ENCODE measurements around the gene CACNA1S. TPM values are rescaled to one million over a fixed set of nuclear protein-coding genes. Genes with fewer than 3 reads are reported as not detected.
A peak's percentile ranks its signal among the peaks of the same experiment; 100 is the strongest.

Gene CACNA1S
- polyA plus RNA-seq, 1 donor, result 56.1 TPM

- DNase-seq (ENCODE audit: low read depth), result no peak
Measured at GRCh38 chr1:201034671-201035070, 77.6 kb downstream of the CACNA1S start.

GRCh38 chr1:201032408-201032807 is 79.8 kb downstream of the CACNA1S start:
- no peak for DNase-seq (ENCODE audit: low read depth)

DNA sequence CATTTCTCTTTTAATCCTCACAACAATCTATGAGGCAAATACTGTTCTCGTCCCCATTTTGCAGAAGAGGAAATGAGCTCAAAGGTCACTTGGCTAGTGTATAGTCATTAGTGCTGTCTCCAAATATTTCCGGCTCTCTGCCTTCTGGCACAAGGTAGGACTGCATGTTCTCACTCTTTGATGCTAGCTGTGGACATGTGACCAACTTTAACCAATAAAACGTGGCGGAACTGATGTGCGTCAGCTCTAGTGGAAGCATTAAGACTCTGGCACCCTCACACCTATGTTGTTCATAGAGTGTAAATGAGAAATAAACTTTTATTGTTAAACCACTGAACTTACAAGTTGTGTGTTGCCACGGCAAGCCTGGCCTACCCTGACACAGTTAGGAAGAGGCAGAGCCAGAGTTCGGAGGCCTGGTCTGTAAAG is 83.8 kb downstream of the CACNA1S start:
- no peak for DNase-seq (ENCODE audit: low read depth)

DNA sequence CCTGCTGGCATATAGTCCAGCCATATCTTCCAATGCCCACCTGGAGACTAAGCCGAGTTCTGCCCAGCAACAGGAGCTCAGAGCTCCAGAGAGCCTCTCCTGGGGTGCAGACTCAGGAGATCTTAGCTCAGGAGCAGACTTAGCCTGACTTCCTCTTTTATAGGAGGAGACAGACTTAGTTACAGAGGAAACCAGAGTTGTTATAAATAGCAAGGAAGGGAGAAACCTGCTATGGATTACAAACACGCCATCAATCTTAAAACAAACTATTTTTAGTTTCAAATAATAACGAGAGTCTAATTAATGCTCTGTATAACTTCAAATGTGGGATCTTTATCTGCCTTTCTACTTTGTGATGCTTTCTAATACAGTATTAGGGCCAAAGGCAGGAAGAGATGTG is 85.4 kb downstream of the CACNA1S start:
- no peak for DNase-seq (ENCODE audit: low read depth)

GRCh38 chr1:201026234-201026633 is 86.0 kb downstream of the CACNA1S start:
- DNase-seq (ENCODE audit: low read depth), result no peak

DNA sequence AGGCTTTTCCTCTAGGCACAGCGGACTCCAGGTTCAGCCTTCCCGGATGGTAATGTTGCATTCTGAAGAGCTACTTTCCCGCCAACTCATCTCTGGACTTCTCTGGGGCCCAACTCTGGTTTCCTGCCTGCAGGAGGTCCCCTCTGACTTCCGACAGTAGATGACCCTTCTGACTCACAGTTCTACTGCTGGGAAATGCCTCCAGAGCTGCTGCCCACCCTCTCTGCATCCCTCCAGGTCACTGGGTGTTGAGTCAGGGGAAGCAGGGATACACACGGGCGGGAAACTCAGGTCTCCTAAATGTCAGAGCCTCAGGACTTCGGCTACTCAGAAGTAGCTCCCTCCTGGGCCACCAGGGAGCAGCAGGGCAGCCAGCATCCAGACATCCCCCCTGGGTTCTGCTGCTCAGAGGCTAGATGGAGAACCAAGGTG is 86.6 kb downstream of the CACNA1S start:
- no peak for DNase-seq (ENCODE audit: low read depth)

- no peak for DNase-seq (ENCODE audit: low read depth)
Measured at GRCh38 chr1:201024625-201024998, 87.6 kb downstream of the CACNA1S start.

- no peak for DNase-seq (ENCODE audit: low read depth)
Measured at GRCh38 chr1:201023920-201024624, 88.2 kb downstream of the CACNA1S start.

GRCh38 chr1:201023517-201023902 is 88.7 kb downstream of the CACNA1S start, which contains the start of gene KIF21B:
Gene KIF21B (minus strand): TSS chr1:201023714. CDS start chr1:201023383, 331 bp downstream.
- DNase-seq (ENCODE audit: low read depth), result peak; percentile 22

DNA sequence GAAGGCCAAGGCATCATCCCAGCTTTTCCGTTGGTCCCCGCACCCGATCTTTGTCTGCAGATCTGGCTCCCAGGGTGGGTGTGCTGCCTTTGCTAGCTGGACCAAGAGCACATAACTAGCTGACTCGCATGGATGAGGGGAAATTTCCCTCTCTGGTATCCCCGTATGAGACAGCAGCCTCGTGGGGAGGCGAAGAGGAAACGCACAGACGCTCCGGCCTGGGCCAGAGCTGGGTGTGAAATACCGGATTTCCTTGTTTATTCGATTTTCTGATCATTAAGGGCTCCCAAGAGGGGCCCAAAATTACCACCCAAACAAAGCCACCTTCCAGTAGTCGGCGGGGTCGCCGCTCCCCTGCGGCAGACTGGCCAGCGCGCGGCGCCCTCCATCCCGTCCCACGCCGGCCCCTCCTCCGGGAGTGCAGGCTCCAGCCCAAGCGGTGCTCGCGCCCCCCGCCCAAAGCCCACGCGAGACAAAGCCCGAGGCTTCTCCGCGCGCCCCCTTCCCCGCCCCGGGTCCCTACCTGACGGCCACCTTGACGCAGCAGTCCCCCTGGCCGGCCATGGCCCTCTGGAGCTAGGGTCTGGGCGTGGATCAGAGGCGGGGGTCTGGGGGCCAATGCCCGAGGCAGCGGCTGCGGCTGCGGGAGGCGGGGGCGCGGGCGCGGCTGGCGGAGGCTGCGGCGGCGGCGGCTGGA is 89.3 kb downstream of the CACNA1S start:
- DNase-seq (ENCODE audit: low read depth), result no peak

DNA sequence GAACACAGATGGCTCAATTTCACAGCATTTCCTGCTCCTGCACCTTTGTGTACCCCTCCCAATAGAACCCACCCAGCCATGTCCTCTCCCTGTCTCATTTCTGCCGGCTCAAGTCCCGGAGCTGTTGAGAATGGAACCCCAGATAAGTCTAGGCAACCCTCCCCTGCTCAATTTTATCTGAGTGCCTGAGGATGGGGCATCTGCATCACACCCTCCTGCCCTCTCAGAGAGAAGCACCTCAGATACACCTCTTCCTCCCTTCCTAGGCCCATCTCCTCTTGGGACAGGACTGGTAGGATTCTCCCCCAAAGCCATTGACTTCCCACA is 89.8 kb downstream of the CACNA1S start:
- DNase-seq (ENCODE audit: low read depth), result no peak

- no peak for DNase-seq (ENCODE audit: low read depth)
Measured at GRCh38 chr1:201021630-201022492, 90.4 kb downstream of the CACNA1S start.

DNA sequence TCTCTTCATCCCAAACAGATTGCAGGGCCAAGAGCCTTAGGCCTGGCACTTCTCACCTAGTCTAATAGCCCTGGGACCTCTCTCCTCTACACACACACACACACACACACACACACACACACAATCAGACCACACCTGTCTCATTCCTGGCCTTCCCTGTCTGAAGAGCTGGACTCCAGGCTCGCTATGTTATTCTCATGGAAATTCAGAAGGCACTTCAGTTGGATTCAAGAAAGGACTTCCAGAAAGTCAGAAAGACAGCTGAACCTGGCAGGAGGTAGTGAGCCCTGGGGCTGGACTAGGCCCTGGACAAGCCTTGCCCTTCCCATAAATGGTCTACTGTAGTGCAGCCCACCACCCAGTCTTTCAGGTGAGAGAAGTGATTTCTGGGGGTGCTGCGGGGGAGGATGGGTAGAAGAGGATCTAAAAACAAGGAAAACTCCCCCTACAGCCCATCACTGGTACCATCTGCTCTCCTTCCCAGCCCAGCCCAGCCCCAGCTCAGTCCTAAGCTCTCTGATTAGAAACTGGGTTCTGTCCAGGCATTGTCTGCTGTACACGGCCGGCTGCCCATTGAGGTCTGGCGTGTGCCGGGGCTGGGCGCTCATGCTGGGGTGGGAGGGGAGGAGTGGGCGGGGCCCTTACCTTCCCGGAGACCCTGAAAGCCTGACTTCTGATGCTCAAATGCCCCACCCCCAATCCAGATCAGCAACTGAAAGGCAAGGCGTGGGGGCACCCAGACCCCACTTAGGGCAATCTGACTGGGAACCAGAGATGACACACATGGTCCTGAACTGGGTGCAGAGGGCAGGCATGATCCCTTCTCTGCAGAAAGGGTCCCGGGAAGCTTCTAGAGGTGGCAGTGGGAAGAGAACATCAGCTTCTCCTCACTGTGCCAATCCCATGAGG is 91.3 kb downstream of the CACNA1S start:
- DNase-seq (ENCODE audit: low read depth), result no peak

- DNase-seq (ENCODE audit: low read depth), result no peak
Measured at GRCh38 chr1:201020040-201020591, 92.1 kb downstream of the CACNA1S start.

DNA sequence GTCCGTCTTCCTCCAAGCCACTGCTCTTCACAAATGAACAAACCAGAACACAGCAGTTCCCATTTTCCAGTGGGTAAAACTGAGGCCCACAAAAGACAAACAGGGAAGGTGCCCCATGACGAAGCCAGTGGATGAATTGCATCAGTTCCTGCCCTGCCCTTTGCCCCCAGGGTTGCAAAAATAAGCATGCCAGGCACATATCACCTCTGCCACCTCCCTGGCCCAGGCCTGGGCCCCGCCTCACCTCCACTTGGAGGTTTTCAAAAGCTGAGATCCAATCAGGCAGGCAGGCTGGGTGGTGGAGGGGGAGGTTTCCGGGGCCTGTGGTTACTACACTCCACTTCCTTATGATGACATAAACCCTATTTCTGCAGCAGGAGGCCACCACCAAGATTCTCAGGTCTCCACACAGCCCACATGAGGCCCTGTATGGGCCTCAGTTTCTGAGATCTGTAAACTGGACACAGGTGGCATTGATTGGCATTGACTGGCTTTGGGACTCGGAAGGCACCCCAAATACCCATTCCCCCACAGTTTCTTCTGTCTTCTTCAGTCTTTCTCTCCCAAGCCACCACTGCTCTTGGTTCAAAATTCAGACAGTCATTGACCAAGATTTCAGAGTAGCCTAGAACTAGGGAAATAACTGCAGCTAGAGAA is 92.8 kb downstream of the CACNA1S start:
- no peak for DNase-seq (ENCODE audit: low read depth)

GRCh38 chr1:201017828-201018163 is 94.4 kb downstream of the CACNA1S start:
- DNase-seq (ENCODE audit: low read depth), result no peak

- no peak for DNase-seq (ENCODE audit: low read depth)
Measured at GRCh38 chr1:201016943-201017827, 95.0 kb downstream of the CACNA1S start.

DNA sequence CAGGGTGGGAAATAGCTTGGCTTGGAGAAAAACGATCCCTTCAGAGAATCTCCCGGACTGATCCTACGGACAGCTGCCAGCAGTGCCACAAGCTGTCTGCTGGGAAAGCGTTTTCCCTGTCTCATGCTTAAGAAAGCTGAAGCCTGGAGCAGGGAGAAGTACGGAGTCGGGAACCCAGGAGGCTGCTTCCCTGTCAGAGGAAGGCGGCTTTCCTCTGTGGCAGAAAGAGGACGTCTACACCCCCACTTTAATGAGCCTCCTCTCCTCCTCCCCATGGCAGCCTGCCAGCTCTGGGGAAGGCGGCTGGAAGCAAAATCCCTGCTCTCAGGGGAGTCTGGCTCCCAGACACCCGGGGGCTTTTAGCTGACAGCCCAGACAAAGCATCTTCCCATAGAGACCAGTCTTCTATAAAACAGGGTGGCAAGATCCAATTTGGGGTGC is 96.0 kb downstream of the CACNA1S start:
- DNase-seq (ENCODE audit: low read depth), result no peak

- DNase-seq (ENCODE audit: low read depth), result no peak
Measured at GRCh38 chr1:201015551-201016091, 96.6 kb downstream of the CACNA1S start.

Measured in forelimb muscle (tissue), 1 donor.